Pulmonary artery endothelial cell (primary cell): ENCODE measurements around the gene NUCB2. TPM values are rescaled to one million over a fixed set of nuclear protein-coding genes. Genes with fewer than 3 reads are reported as not detected.
"Not testable (repeated sequence)": the region's sequence is repeated elsewhere in the genome, so short reads cannot be mapped to it uniquely, and the experiment has no call there.

ENCODE experiments used
- DNase-seq: peaks from one replicate; pipeline ENCODE4 v3.0.0-alpha.2; 2011; ENCODE audit warnings: low read depth, low spot score
- total RNA-seq: library from RNA; depleted of rRNA; stranded (reverse); fragments of >200 nt; gene quantifications from 2 replicates; pipeline ENCODE4 v1.2.3, GENCODE V29; 2014

Gene NUCB2
- total RNA-seq, 1 donor from 2014 or later = 102 TPM

- not testable (repeated sequence) for DNase-seq
Measured at GRCh38 chr11:17268500-17268899, 8.0 kb upstream of the NUCB2 start.

GRCh38 chr11:17268902-17269301 is 7.6 kb upstream of the NUCB2 start:
- no peak for DNase-seq

GRCh38 chr11:17272801-17273200 is 3.7 kb upstream of the NUCB2 start:
- no peak for DNase-seq

- no peak for DNase-seq
Measured at GRCh38 chr11:17273211-17273610, 3.3 kb upstream of the NUCB2 start.

GRCh38 chr11:17273668-17274282 is 2.8 kb upstream of the NUCB2 start:
- no peak for DNase-seq

- no peak for DNase-seq
Measured at GRCh38 chr11:17275400-17276235, 921 bp upstream of the NUCB2 start.

GRCh38 chr11:17277024-17277584 is 565 bp downstream of the NUCB2 start:
- DNase-seq = no peak

GRCh38 chr11:17280494-17281127 is 4.1 kb downstream of the NUCB2 start:
- DNase-seq = no peak

GRCh38 chr11:17286332-17286731 is 9.8 kb downstream of the NUCB2 start:
- no peak for DNase-seq

GRCh38 chr11:17287058-17287457 is 10.5 kb downstream of the NUCB2 start:
- no peak for DNase-seq

- DNase-seq = no peak
Measured at GRCh38 chr11:17291710-17292109, 15.2 kb downstream of the NUCB2 start.

- DNase-seq = no peak
Measured at GRCh38 chr11:17293311-17293710, 16.8 kb downstream of the NUCB2 start.

- no peak for DNase-seq
Measured at GRCh38 chr11:17294033-17294432, 17.5 kb downstream of the NUCB2 start.

GRCh38 chr11:17296852-17297559 is 20.5 kb downstream of the NUCB2 start:
- no peak for DNase-seq

- DNase-seq = no peak
Measured at GRCh38 chr11:17298302-17298701, 21.8 kb downstream of the NUCB2 start.

GRCh38 chr11:17300372-17300771 is 23.8 kb downstream of the NUCB2 start:
- no peak for DNase-seq

GRCh38 chr11:17313349-17314231 is 37.1 kb downstream of the NUCB2 start:
- no peak for DNase-seq

GRCh38 chr11:17314232-17314547 is 37.7 kb downstream of the NUCB2 start:
- DNase-seq = no peak

GRCh38 chr11:17314904-17315426 is 38.4 kb downstream of the NUCB2 start:
- no peak for DNase-seq

- DNase-seq = no peak
Measured at GRCh38 chr11:17328871-17329494, 52.4 kb downstream of the NUCB2 start.
